SK-N-SH treated with all-trans-retinoic acid at 6 μM for 48 hours (cell line): Measurements from ENCODE around the gene TBCCD1.

Source experiments
- ATAC-seq: fragments of 200-7000 bp; cut with Tn5 transposase; 3 replicates; pipeline ENCODE4 v1.9.1; 2020; ENCODE audit warnings: mild to moderate bottlenecking, moderate library complexity
- ARNTL ChIP-seq: fragments of 450-650 bp; formaldehyde crosslinking; IDR thresholded peaks from 2 replicates; pipeline ENCODE4 v1.5.0; 2020; ENCODE audit warnings: low read depth, mild to moderate bottlenecking, moderate library complexity, borderline replicate concordance
- BACH2 ChIP-seq: fragments of 250-450 bp; sonication (Bioruptor Pico); IDR thresholded peaks from 2 replicates; pipeline ENCODE4 v1.9.0; 2021; ENCODE audit warnings: mild to moderate bottlenecking, borderline replicate concordance
- CREB5 ChIP-seq: fragments of 250-450 bp; sonication (Bioruptor Pico); IDR thresholded peaks from 2 replicates; pipeline ENCODE4 v1.5.1; 2020; ENCODE audit warnings: low read depth, mild to moderate bottlenecking, moderate library complexity
- CSDC2 ChIP-seq: fragments of 250-450 bp; sonication (Bioruptor Pico); IDR thresholded peaks from 2 replicates; pipeline ENCODE4 v1.5.0; 2020; ENCODE audit warnings: mild to moderate bottlenecking, moderate library complexity
- CSRNP3 ChIP-seq: fragments of 250-450 bp; sonication (Bioruptor Pico); IDR thresholded peaks from 2 replicates; pipeline ENCODE4 v1.5.1; 2021; ENCODE audit warnings: mild to moderate bottlenecking, moderate library complexity
- GLIS3 ChIP-seq: fragments of 250-450 bp; sonication (Bioruptor Pico); IDR thresholded peaks from 2 replicates; pipeline ENCODE4 v1.5.0; 2020; ENCODE audit warnings: mild to moderate bottlenecking, moderate library complexity
- ISL1 ChIP-seq: fragments of 250-450 bp; sonication (Bioruptor Pico); IDR thresholded peaks from 2 replicates; pipeline ENCODE4 v2.1.2; 2022; ENCODE audit warnings: mild to moderate bottlenecking, moderate library complexity
- PATZ1 ChIP-seq: fragments of 250-450 bp; sonication (Bioruptor Pico); IDR thresholded peaks from 2 replicates; pipeline ENCODE4 v1.8.0; 2020; ENCODE audit warnings: mild to moderate bottlenecking, moderate library complexity, borderline replicate concordance
- POU6F1 ChIP-seq: fragments of 250-450 bp; sonication (Bioruptor Pico); IDR thresholded peaks from 2 replicates; pipeline ENCODE4 v1.8.0; 2021; ENCODE audit warnings: low read depth, mild to moderate bottlenecking, moderate library complexity, borderline replicate concordance
- PPARA ChIP-seq: fragments of 250-450 bp; sonication (Bioruptor Pico); IDR thresholded peaks from 2 replicates; pipeline ENCODE4 v1.5.0; 2020; ENCODE audit warnings: mild to moderate bottlenecking, borderline replicate concordance
- SNAI2 ChIP-seq: fragments of 250-450 bp; sonication (Bioruptor Pico); IDR thresholded peaks from 2 replicates; pipeline ENCODE4 v1.5.0; 2020; ENCODE audit warnings: mild to moderate bottlenecking, moderate library complexity
- TCF4 ChIP-seq: fragments of 250-450 bp; sonication (Bioruptor Pico); IDR thresholded peaks from 2 replicates; pipeline ENCODE4 v1.8.0; 2021; ENCODE audit warnings: mild to moderate bottlenecking, moderate library complexity, borderline replicate concordance
- TOX ChIP-seq: fragments of 250-450 bp; sonication (Bioruptor Pico); IDR thresholded peaks from 2 replicates; pipeline ENCODE4 v1.8.0; 2021; ENCODE audit warnings: mild to moderate bottlenecking, moderate library complexity, borderline replicate concordance
- TSHZ2 ChIP-seq: fragments of 250-450 bp; sonication (Bioruptor Pico); IDR thresholded peaks from 2 replicates; pipeline ENCODE4 v1.5.0; 2020; ENCODE audit warnings: mild to moderate bottlenecking, moderate library complexity
- ZC3H10 ChIP-seq: fragments of 250-450 bp; sonication (Bioruptor Pico); IDR thresholded peaks from 2 replicates; pipeline ENCODE4 v1.5.1; 2021; ENCODE audit warnings: mild to moderate bottlenecking, moderate library complexity
- ZFP3 ChIP-seq: fragments of 250-450 bp; sonication (Bioruptor Pico); IDR thresholded peaks from 2 replicates; pipeline ENCODE4 v1.5.0; 2020; ENCODE audit warnings: mild to moderate bottlenecking, moderate library complexity
- ZNF565 ChIP-seq: fragments of 450-650 bp; formaldehyde crosslinking; conservative IDR thresholded peaks from 2 replicates; pipeline ENCODE4 v1.5.0; 2020; ENCODE audit warnings: low read depth, mild to moderate bottlenecking, moderate library complexity
- ZNF70 ChIP-seq: fragments of 450-650 bp; formaldehyde crosslinking; IDR thresholded peaks from 2 replicates; pipeline ENCODE4 v1.5.0; 2020; ENCODE audit warnings: mild to moderate bottlenecking, moderate library complexity
- ZNF8 ChIP-seq: fragments of 450-650 bp; formaldehyde crosslinking; IDR thresholded peaks from 2 replicates; pipeline ENCODE4 v1.5.0; 2020; ENCODE audit warnings: mild to moderate bottlenecking, moderate library complexity

Gene TBCCD1

GRCh38 chr3:186506857-186507256 lies 60.3 kb downstream of the TBCCD1 start:
- no peak for ATAC-seq
- TF ChIP-seq TOX (CRISPR knock-in tag) (no peak), PATZ1 (CRISPR knock-in tag) (no peak), ZNF8 (no peak)
- TF ChIP-seq, all 23 proteins: peak for 0

- ATAC-seq, result no peak
Observed at GRCh38 chr3:186506191-186506739, 60.9 kb downstream of the TBCCD1 start.

GRCh38 chr3:186502966-186503712 lies 64.0 kb downstream of the TBCCD1 start:
- peak; percentile 19; the same call in 1 of the 3 replicates for ATAC-seq
- no peak for TF ChIP-seq ZFP3 (CRISPR knock-in tag)
- TF ChIP-seq ISL1 (CRISPR knock-in tag), result no peak
- no peak for TF ChIP-seq TSHZ2 (CRISPR knock-in tag)
- no peak for TF ChIP-seq ARNTL
- no peak for TF ChIP-seq CSDC2 (CRISPR knock-in tag)
- TF ChIP-seq BACH2 (CRISPR knock-in tag), result no peak
- no peak for TF ChIP-seq ZNF8
- TF ChIP-seq PPARA (CRISPR knock-in tag), result no peak

More at GRCh38 chr3:186506191-186506739, 60.9 kb downstream of the TBCCD1 start:
- TF ChIP-seq ZC3H10 (CRISPR knock-in tag) (no peak), ARNTL (no peak), CSRNP3 (no peak), PATZ1 (CRISPR knock-in tag) (no peak), ZNF70 (no peak), POU6F1 (CRISPR knock-in tag) (no peak), CREB5 (CRISPR knock-in tag) (no peak), BACH2 (CRISPR knock-in tag) (no peak), ZNF565 (CRISPR knock-in tag) (no peak), GLIS3 (no peak), TCF4 (CRISPR knock-in tag) (no peak), TOX (CRISPR knock-in tag) (no peak), SNAI2 (no peak)
- TF ChIP-seq, all 23 proteins: peak for 0
